ENCODE data around the gene OTOG. TPM values are rescaled to one million over a fixed set of nuclear protein-coding genes. Genes with fewer than 3 reads are reported as not detected.

The OTOG gene
- total RNA-seq, 1 experiment from 2014 or later: 0.35 TPM

DNA sequence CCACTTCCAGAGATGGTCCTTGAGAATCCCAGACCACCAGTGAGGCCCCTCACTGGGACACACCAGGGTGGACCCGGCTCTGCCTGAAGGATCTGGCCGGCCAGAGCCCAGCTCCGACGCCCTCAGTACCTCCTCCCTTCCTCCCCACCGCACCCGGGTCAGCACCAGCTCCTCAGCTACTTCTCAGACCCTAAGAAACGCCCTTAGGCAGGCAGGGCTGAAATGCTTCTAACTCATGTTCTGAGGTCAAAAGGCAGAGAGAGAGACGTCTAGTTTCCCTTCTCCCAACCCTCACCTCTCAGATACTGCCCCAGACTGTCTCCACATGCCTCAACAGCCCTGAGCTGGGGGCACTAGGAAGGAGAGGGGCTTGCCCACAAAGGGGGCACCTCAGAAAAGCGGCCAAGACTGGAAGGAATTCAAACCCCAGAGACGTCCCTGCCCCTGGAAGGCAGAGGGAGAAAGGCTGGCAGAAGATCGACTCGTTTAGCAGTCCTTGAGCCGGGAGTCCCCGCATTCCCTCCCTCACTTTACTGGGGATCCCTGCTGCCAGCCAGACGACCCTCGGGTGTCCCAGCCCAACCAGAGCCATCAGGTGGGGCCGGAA, 3.4 kb upstream of the OTOG start:
- H3K27ac ChIP-seq (ENCODE audit: insufficient read length, low read depth, low read length): no peak overlapping the region
- TF ChIP-seq, protein P1, sequence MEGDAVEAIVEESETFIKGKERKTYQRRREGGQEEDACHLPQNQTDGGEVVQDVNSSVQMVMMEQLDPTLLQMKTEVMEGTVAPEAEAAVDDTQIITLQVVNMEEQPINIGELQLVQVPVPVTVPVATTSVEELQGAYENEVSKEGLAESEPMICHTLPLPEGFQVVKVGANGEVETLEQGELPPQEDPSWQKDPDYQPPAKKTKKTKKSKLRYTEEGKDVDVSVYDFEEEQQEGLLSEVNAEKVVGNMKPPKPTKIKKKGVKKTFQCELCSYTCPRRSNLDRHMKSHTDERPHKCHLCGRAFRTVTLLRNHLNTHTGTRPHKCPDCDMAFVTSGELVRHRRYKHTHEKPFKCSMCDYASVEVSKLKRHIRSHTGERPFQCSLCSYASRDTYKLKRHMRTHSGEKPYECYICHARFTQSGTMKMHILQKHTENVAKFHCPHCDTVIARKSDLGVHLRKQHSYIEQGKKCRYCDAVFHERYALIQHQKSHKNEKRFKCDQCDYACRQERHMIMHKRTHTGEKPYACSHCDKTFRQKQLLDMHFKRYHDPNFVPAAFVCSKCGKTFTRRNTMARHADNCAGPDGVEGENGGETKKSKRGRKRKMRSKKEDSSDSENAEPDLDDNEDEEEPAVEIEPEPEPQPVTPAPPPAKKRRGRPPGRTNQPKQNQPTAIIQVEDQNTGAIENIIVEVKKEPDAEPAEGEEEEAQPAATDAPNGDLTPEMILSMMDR (conservative IDR thresholded peaks at IDR 0.05): no peak
- no peak overlapping the region for H3K27ac Mint-ChIP-seq
- no peak for DNase-seq
- H3K56ac ChIP-seq (ENCODE audit: insufficient read length, low read depth, low read length): no peak overlapping the region
- H3K9me3 ChIP-seq (ENCODE audit: control insufficient read depth, low read depth, low read length): no peaks in the 10 kb centered on the region
- peaks cover 45% of the 10 kb centered on the region for H3K27me3 Mint-ChIP-seq (ENCODE audit: low read depth)
- no peak overlapping the region for H4K5ac ChIP-seq (ENCODE audit: insufficient read length, low read depth, low read length)
- no peaks in the 10 kb centered on the region for H4K20me1 ChIP-seq (ENCODE audit: control insufficient read depth, insufficient read depth, insufficient read length)
- no peaks in the 10 kb centered on the region; a peak in 1 of 5 replicates for H3K9me3 Mint-ChIP-seq
- no peak overlapping the region for H4K8ac ChIP-seq (replicated peaks; ENCODE audit: insufficient read length, low read depth, low read length)
- peaks cover 42 to 52% of the 10 kb centered on the region in 2 experiments for H3K4me1 Mint-ChIP-seq
- no CpG with 5 or more reads among the region's 17 CpGs for WGBS (ENCODE audit: extremely low coverage, insufficient read length, low lambda C conversion rate)
- no peak overlapping the region for H3K14ac ChIP-seq (ENCODE audit: insufficient read depth, low read length)
- H3K4me1 ChIP-seq (ENCODE audit: insufficient read depth, low read length): no peaks in the 10 kb centered on the region; the same call in 1 of the 2 replicates
- H3T11ph ChIP-seq (ENCODE audit: low read length): no peak overlapping the region
- H3K4me2 ChIP-seq (ENCODE audit: insufficient read depth, insufficient read length, low read length): peak overlapping the region; percentile 31
- no peak overlapping the region for H3K9ac ChIP-seq (ENCODE audit: extremely low read depth, insufficient read length, low read length)
- H3K18ac ChIP-seq (ENCODE audit: insufficient read length, low read depth, low read length): no peak overlapping the region
- H3K4ac ChIP-seq (ENCODE audit: low read depth, low read length): no peak overlapping the region
- no peak overlapping the region for H2BK12ac ChIP-seq (ENCODE audit: insufficient read length, low read depth, low read length)
- H3K79me1 ChIP-seq (ENCODE audit: insufficient read depth, low read depth, low read length, poor library complexity, severe bottlenecking): no peaks in the 10 kb centered on the region
- H3K36me3 Mint-ChIP-seq (ENCODE audit: insufficient read depth in 1 of 3, low read depth in 3 of 3): no peaks in the 10 kb centered on the region; a peak in 1 of 7 replicates
- no peak overlapping the region for H2BK20ac ChIP-seq (ENCODE audit: low read depth, low read length, poor library complexity, severe bottlenecking)
- peak overlapping the region; percentile 63 to 83 for H3K4me3 Mint-ChIP-seq
- H2BK120ac ChIP-seq (ENCODE audit: low read depth, low read length, poor library complexity, severe bottlenecking): no peak overlapping the region
- no peak overlapping the region for H2BK15ac ChIP-seq (ENCODE audit: low read depth, low read length)
- H4K91ac ChIP-seq (ENCODE audit: insufficient read length, low read depth, low read length): no peak overlapping the region
- peaks cover 5% of the 10 kb centered on the region for H3K23me2 ChIP-seq (ENCODE audit: insufficient read length, low read depth, low read length, poor library complexity, severe bottlenecking)
- no peak overlapping the region for H2AK5ac ChIP-seq (ENCODE audit: insufficient read length, low read length)
- H3K79me2 ChIP-seq (ENCODE audit: insufficient read depth, low read length): no peaks in the 10 kb centered on the region
- no peak overlapping the region for H2BK5ac ChIP-seq (ENCODE audit: insufficient read length, low read length)
- H3K27me3 ChIP-seq (ENCODE audit: insufficient read depth, low read length): no peaks in the 10 kb centered on the region
- H3K23ac ChIP-seq (ENCODE audit: insufficient read length, low read depth, low read length): no peak overlapping the region
- H2AFZ ChIP-seq (ENCODE audit: low read length): no peak overlapping the region
